ENCODE results near the gene KRTAP2-3.
"Not testable (repeated sequence)": the region's sequence is repeated elsewhere in the genome, so short reads cannot be mapped to it uniquely, and the experiment has no call there.

Gene KRTAP2-3

GRCh38 chr17:41098042-41098441, 38.1 kb upstream of the KRTAP2-3 start, which contains the start of gene KRTAP4-8:
Gene KRTAP4-8, minus strand, starts transcription at chr17:41098142. Its CDS starts 58 bp downstream, at chr17:41098084.
- TF ChIP-seq CTCF (IDR thresholded peaks at IDR 0.05; ENCODE audit: insufficient read depth, low read length, poor library complexity, severe bottlenecking), result no peak
- no peak for TF ChIP-seq EZH2phosphoT487 (conservative IDR thresholded peaks at IDR 0.05; ENCODE audit: low read length)
- Histone ChIP-seq H3K79me2 (ENCODE audit: insufficient read depth, low read length) (no peaks in the 10 kb centered on the region), H3K36me3 (ENCODE audit: low read length) (no peaks in the 10 kb centered on the region), H3K9me3 (ENCODE audit: insufficient read depth, low read length) (no peaks in the 10 kb centered on the region), H3K9ac (ENCODE audit: low read length) (no peak within 1 kb of the TSS), H2AFZ (ENCODE audit: low read depth, low read length, severe bottlenecking) (no peak within 1 kb of the TSS), H3K4me2 (ENCODE audit: low read depth, low read length, poor library complexity, severe bottlenecking) (no peak within 1 kb of the TSS), H3K9me2 (replicated peaks; ENCODE audit: insufficient read depth, low read length) (no peaks in the 10 kb centered on the region), H3K4me3 (ENCODE audit: insufficient read depth, low read length, poor library complexity, severe bottlenecking) (no peak within 1 kb of the TSS), H3F3A (ENCODE audit: insufficient read depth) (no peaks in the 10 kb centered on the region), H3K27ac (ENCODE audit: low read depth, low read length) (no peak within 1 kb of the TSS), H4K20me1 (ENCODE audit: low read depth, low read length) (no peaks in the 10 kb centered on the region), H3K27me3 (ENCODE audit: low read length) (no peaks in the 10 kb centered on the region)

GRCh38 chr17:41096055-41096454, 36.1 kb upstream of the KRTAP2-3 start:
- Histone ChIP-seq H3K27me3 (ENCODE audit: low read length) (no peaks in the 10 kb centered on the region), H3K9me3 (ENCODE audit: insufficient read depth, low read length) (no peaks in the 10 kb centered on the region), H3K4me3 (ENCODE audit: insufficient read depth, low read length, poor library complexity, severe bottlenecking) (no peak overlapping the region), H2AFZ (ENCODE audit: low read depth, low read length, severe bottlenecking) (no peak overlapping the region), H3K36me3 (ENCODE audit: low read length) (no peaks in the 10 kb centered on the region), H3K9ac (ENCODE audit: low read length) (no peak overlapping the region), H3F3A (ENCODE audit: insufficient read depth) (no peaks in the 10 kb centered on the region), H3K9me2 (replicated peaks; ENCODE audit: insufficient read depth, low read length) (no peaks in the 10 kb centered on the region), H3K79me2 (ENCODE audit: insufficient read depth, low read length) (no peaks in the 10 kb centered on the region), H3K27ac (ENCODE audit: low read depth, low read length) (no peak overlapping the region), H4K20me1 (ENCODE audit: low read depth, low read length) (no peaks in the 10 kb centered on the region), H3K4me2 (ENCODE audit: low read depth, low read length, poor library complexity, severe bottlenecking) (no peak overlapping the region)
- TF ChIP-seq CTCF (IDR thresholded peaks at IDR 0.05; ENCODE audit: insufficient read depth, low read length, poor library complexity, severe bottlenecking) (no peak), EZH2phosphoT487 (conservative IDR thresholded peaks at IDR 0.05; ENCODE audit: low read length) (no peak)

GRCh38 chr17:41088760-41089352, 28.9 kb upstream of the KRTAP2-3 start:
- H3K4me2 ChIP-seq (ENCODE audit: low read depth, low read length, poor library complexity, severe bottlenecking), result not testable (repeated sequence)

GRCh38 chr17:41084100-41084856, 24.4 kb upstream of the KRTAP2-3 start, which contains the start of gene KRTAP4-7:
Gene KRTAP4-7, plus strand, starts transcription at chr17:41084150. Its CDS starts 57 bp downstream, at chr17:41084207.
- H3K27ac ChIP-seq (ENCODE audit: low read depth, low read length); H3K4me2 ChIP-seq (ENCODE audit: low read depth, low read length, poor library complexity, severe bottlenecking); H3F3A ChIP-seq (ENCODE audit: insufficient read depth): not testable (repeated sequence)

More at GRCh38 chr17:41088760-41089352, 28.9 kb upstream of the KRTAP2-3 start:
- H3K9me3 ChIP-seq (ENCODE audit: insufficient read depth, low read length); H3K36me3 ChIP-seq (ENCODE audit: low read length); H3K27ac ChIP-seq (ENCODE audit: low read depth, low read length); H3K4me3 ChIP-seq (ENCODE audit: insufficient read depth, low read length, poor library complexity, severe bottlenecking); H3K9ac ChIP-seq (ENCODE audit: low read length); H3F3A ChIP-seq (ENCODE audit: insufficient read depth); H3K27me3 ChIP-seq (ENCODE audit: low read length); H3K79me2 ChIP-seq (ENCODE audit: insufficient read depth, low read length); H2AFZ ChIP-seq (ENCODE audit: low read depth, low read length, severe bottlenecking); H4K20me1 ChIP-seq (ENCODE audit: low read depth, low read length); H3K9me2 ChIP-seq (replicated peaks; ENCODE audit: insufficient read depth, low read length): not testable (repeated sequence)

GRCh38 chr17:41083427-41083826, 23.5 kb upstream of the KRTAP2-3 start:
- H3K9me3 ChIP-seq (ENCODE audit: insufficient read depth, low read length); H3K36me3 ChIP-seq (ENCODE audit: low read length); H3K27me3 ChIP-seq (ENCODE audit: low read length); H3F3A ChIP-seq (ENCODE audit: insufficient read depth); H3K9me2 ChIP-seq (replicated peaks; ENCODE audit: insufficient read depth, low read length); H3K4me2 ChIP-seq (ENCODE audit: low read depth, low read length, poor library complexity, severe bottlenecking); H4K20me1 ChIP-seq (ENCODE audit: low read depth, low read length); H3K79me2 ChIP-seq (ENCODE audit: insufficient read depth, low read length); H3K4me3 ChIP-seq (ENCODE audit: insufficient read depth, low read length, poor library complexity, severe bottlenecking); H3K9ac ChIP-seq (ENCODE audit: low read length); H3K27ac ChIP-seq (ENCODE audit: low read depth, low read length); H2AFZ ChIP-seq (ENCODE audit: low read depth, low read length, severe bottlenecking): not testable (repeated sequence)

More at GRCh38 chr17:41084100-41084856, 24.4 kb upstream of the KRTAP2-3 start, which contains the start of gene KRTAP4-7:
- not testable (repeated sequence) for H2AFZ ChIP-seq (ENCODE audit: low read depth, low read length, severe bottlenecking); H3K9me2 ChIP-seq (replicated peaks; ENCODE audit: insufficient read depth, low read length); H4K20me1 ChIP-seq (ENCODE audit: low read depth, low read length); H3K27me3 ChIP-seq (ENCODE audit: low read length); H3K9ac ChIP-seq (ENCODE audit: low read length); H3K79me2 ChIP-seq (ENCODE audit: insufficient read depth, low read length); H3K9me3 ChIP-seq (ENCODE audit: insufficient read depth, low read length); H3K36me3 ChIP-seq (ENCODE audit: low read length); H3K4me3 ChIP-seq (ENCODE audit: insufficient read depth, low read length, poor library complexity, severe bottlenecking)

Measured in SU-DHL-6 (cell line).